GM12878 (cell line): Measurements from ENCODE around the gene NPTN. TPM values are rescaled to one million over a fixed set of nuclear protein-coding genes. Genes with fewer than 3 reads are reported as not detected.

ENCODE experiments used
- ATAC-seq: fragments of 200-7000 bp; cut with Tn5 transposase; 3 replicates; pipeline ENCODE4 v1.9.1; 2020; ENCODE audit warnings: mild to moderate bottlenecking, moderate library complexity
- BruUV-seq: library from RNA; stranded (reverse); fragments of 400-500 nt; replicated peaks from 2 replicates; lab custom pipeline; 2021; lab: Mats Ljungman, UMichigan
- CTCF ChIA-PET: fragments of 300-600 bp; sonication (Branson Sonifier 250); formaldehyde crosslinking; extraction: SDS; loops from one replicate; lab custom pipeline; 2021; ENCODE audit warnings: inconsistent platforms; lab: Yijun Ruan, JAX
- POLR2A ChIA-PET: fragments of 350-600 bp; formaldehyde crosslinking; extraction: SDS; loops from one replicate; lab custom pipeline; 2021; ENCODE audit warnings: inconsistent platforms; lab: Charles Lee
- RAD21 ChIA-PET: fragments of 300-600 bp; sonication (Branson Sonifier 250); formaldehyde crosslinking; loops from one replicate; lab custom pipeline; 2023; ENCODE audit warnings: antibody characterized with exemption; ENCODE audit not compliant: unreplicated experiment; lab: Charles Lee
- SMC1A ChIA-PET: fragments of 300-600 bp; sonication (Branson Sonifier 250); formaldehyde crosslinking; loops from one replicate; lab custom pipeline; 2023; ENCODE audit not compliant: unreplicated experiment, uncharacterized antibody; lab: Charles Lee
- DNase-seq: peaks from one replicate; pipeline ENCODE4 v3.0.0-alpha.2; 2011; ENCODE audit warnings: low read depth, low spot score
- FAIRE-seq: peaks from 3 replicates; lab custom pipeline; 2011; peaks lifted over from hg19 to GRCh38; lab: Jason Lieb, UNC
- H2AFZ ChIP-seq: 2 replicates; pipeline ENCODE4 v1.6.0; 2011; ENCODE audit warnings: low read depth, low read length, control low read depth; ENCODE audit not compliant: control insufficient read depth
- H3K27ac ChIP-seq: 2 replicates; pipeline ENCODE4 v1.5.1; 2011; ENCODE audit warnings: control low read depth; ENCODE audit not compliant: control insufficient read depth, insufficient read depth
- H3K27me3 ChIP-seq, 2 experiments: replicated peaks in 1 of 2; 2 replicates each; pipeline versions ENCODE4 v1.6.0 to v1.6.1; 2011; ENCODE audit warnings: low read length in 1 of 2; ENCODE audit not compliant: control insufficient read depth in 2 of 2, insufficient read depth in 2 of 2
- H3K36me3 ChIP-seq, 2 experiments: 2 replicates each; pipeline ENCODE4 v1.5.1; 2011; ENCODE audit warnings: low read length in 1 of 2; ENCODE audit not compliant: control insufficient read depth in 2 of 2, insufficient read depth in 2 of 2
- H3K4me1 ChIP-seq: 2 replicates; pipeline ENCODE4 v1.6.1; 2011; ENCODE audit warnings: mild to moderate bottlenecking, low read length, moderate library complexity, mixed read lengths; ENCODE audit not compliant: control insufficient read depth, insufficient read depth
- H3K4me2 ChIP-seq: 2 replicates; pipeline ENCODE4 v1.6.0; 2011; ENCODE audit warnings: control low read depth; ENCODE audit not compliant: control insufficient read depth, insufficient read depth
- H3K4me3 ChIP-seq: fragments of 200-600 bp; sonication (generic); 2 replicates; pipeline ENCODE4 v1.5.1; 2016
- H3K79me2 ChIP-seq: 2 replicates; pipeline ENCODE4 v1.6.0; 2011; ENCODE audit warnings: low read length; ENCODE audit not compliant: control insufficient read depth, insufficient read depth
- H3K9ac ChIP-seq: 2 replicates; pipeline ENCODE4 v1.8.0; 2011; ENCODE audit warnings: low read length, control low read depth, mixed read lengths; ENCODE audit not compliant: control insufficient read depth, insufficient read depth
- H3K9me3 ChIP-seq: replicated peaks from 3 replicates; pipeline ENCODE4 v1.5.1; 2011; ENCODE audit warnings: mild to moderate bottlenecking, low read length; ENCODE audit not compliant: control insufficient read depth, insufficient read depth
- H4K20me1 ChIP-seq: 2 replicates; pipeline ENCODE4 v1.6.0; 2011; ENCODE audit not compliant: control insufficient read depth, insufficient read depth
- CBX3 ChIP-seq: fragments of 200-600 bp; sonication (generic); IDR thresholded peaks from 2 replicates; pipeline ENCODE4 v1.6.1; 2016; ENCODE audit warnings: low read depth, borderline replicate concordance
- CHD2 ChIP-seq: IDR thresholded peaks from 2 replicates; pipeline ENCODE4 v1.6.1; 2011; ENCODE audit warnings: low read depth, low read length, improper control_type of control experiment, borderline replicate concordance
- CTCF ChIP-seq, 3 experiments: IDR thresholded peaks in 2 of 3; conservative IDR thresholded peaks in 1 of 3; 2 replicates each; pipeline ENCODE4 v1.5.1; 2011; ENCODE audit warnings: low read depth in 3 of 3, low read length in 3 of 3, mild to moderate bottlenecking in 3 of 3, control low read depth in 2 of 3, moderate library complexity in 2 of 3, inconsistent platforms in 1 of 3, mixed read lengths in 1 of 3; ENCODE audit not compliant: control insufficient read depth in 2 of 3, insufficient read depth in 1 of 3; ENCODE audit errors: extremely low read depth in 1 of 3
- EP300 ChIP-seq, 2 experiments: fragments of 150-350 bp in 1 of 2; IDR thresholded peaks; 2 replicates each; pipeline ENCODE4 v1.6.1; 2011 to 2012; ENCODE audit warnings: low read depth in 2 of 2, low read length in 2 of 2, borderline replicate concordance in 1 of 2, improper control_type of control experiment in 1 of 2, inconsistent platforms in 1 of 2; ENCODE audit not compliant: control insufficient read depth in 1 of 2
- IKZF2 ChIP-seq, 2 experiments: fragments of 450-650 bp; IDR thresholded peaks; 2 replicates each; pipeline ENCODE4 v1.6.1; 2017; ENCODE audit warnings: mild to moderate bottlenecking in 2 of 2, moderate library complexity in 2 of 2
- IRF4 ChIP-seq: IDR thresholded peaks from 2 replicates; pipeline ENCODE4 v1.6.1; 2011; ENCODE audit warnings: low read depth, low read length
- NBN ChIP-seq: fragments of 450-650 bp; IDR thresholded peaks from 2 replicates; pipeline ENCODE4 v1.6.1; 2016
- NR2C1 ChIP-seq: fragments of 450-650 bp; IDR thresholded peaks from 2 replicates; pipeline ENCODE4 v1.6.1; 2017; ENCODE audit warnings: antibody characterized with exemption, mild to moderate bottlenecking, moderate library complexity
- NR2C2 ChIP-seq: IDR thresholded peaks from 2 replicates; pipeline ENCODE4 v1.6.1; 2011; ENCODE audit warnings: borderline replicate concordance, low read depth; ENCODE audit not compliant: control insufficient read depth, insufficient read length
- PAX5 ChIP-seq: IDR thresholded peaks from 2 replicates; pipeline ENCODE4 v1.6.1; 2011; ENCODE audit warnings: low read depth, low read length, borderline replicate concordance
- POU2F2 ChIP-seq: IDR thresholded peaks from 3 replicates; pipeline ENCODE4 v1.6.1; 2011; ENCODE audit warnings: low read depth, mild to moderate bottlenecking, low read length, borderline replicate concordance
- SMAD1 ChIP-seq: fragments of 450-650 bp; IDR thresholded peaks from 2 replicates; pipeline ENCODE4 v1.6.1; 2018; ENCODE audit warnings: mild to moderate bottlenecking, low read depth; ENCODE audit not compliant: partially characterized antibody
- SRF ChIP-seq, 2 experiments: IDR thresholded peaks; 2 replicates each; pipeline ENCODE4 v1.6.1; 2011; ENCODE audit warnings: low read depth in 2 of 2, low read length in 2 of 2, mild to moderate bottlenecking in 1 of 2, moderate library complexity in 1 of 2
- TBL1XR1 ChIP-seq: IDR thresholded peaks from 2 replicates; pipeline ENCODE4 v1.6.1; 2012; ENCODE audit warnings: low read depth, low read length, improper control_type of control experiment
- TCF3 ChIP-seq: IDR thresholded peaks from 2 replicates; pipeline ENCODE4 v1.6.1; 2012; ENCODE audit warnings: low read depth, mild to moderate bottlenecking, low read length, borderline replicate concordance; ENCODE audit not compliant: insufficient read depth
- ZBED1 ChIP-seq: IDR thresholded peaks from 2 replicates; pipeline ENCODE4 v1.6.1; 2016; ENCODE audit warnings: borderline replicate concordance
- ZBTB40 ChIP-seq: fragments of 450-650 bp; IDR thresholded peaks from 2 replicates; pipeline ENCODE4 v1.6.1; 2016; ENCODE audit warnings: mild to moderate bottlenecking, moderate library complexity, borderline replicate concordance
- ZNF622 ChIP-seq: fragments of 450-650 bp; IDR thresholded peaks from 2 replicates; pipeline ENCODE4 v1.6.1; 2017; ENCODE audit warnings: mild to moderate bottlenecking, inconsistent platforms
- WGBS: methylation state at CpG from one replicate; pipeline ENCODE4 v1.1.6; 2016; ENCODE audit warnings: low lambda C conversion rate; ENCODE audit not compliant: insufficient replicate concordance, insufficient coverage; ENCODE audit errors: missing lambda C conversion rate; 5-methylcytosine and 5-hydroxymethylcytosine counted together
- in situ Hi-C: fragments of 300-500 bp; cut with MboI; formaldehyde crosslinking; loops from 9 replicates; pipeline ENCODE4 v1.14.3; 2018; ENCODE audit warnings: mixed read lengths
- intact Hi-C: fragments of 100-400 bp; cut with micrococcal nuclease; formaldehyde crosslinking; loops from one replicate; pipeline ENCODE4 v1.14.2; 2022; ENCODE audit not compliant: unreplicated experiment
- polyA plus RNA-seq, 11 experiments: library from polyadenylated mRNA; depleted of rRNA in 4 of 11; unstranded in 6 of 11; stranded (reverse) in 5 of 11; fragments of >200 nt; fragmentation: Nextera tagmentation in 4 of 11; fragmentation: Illumina TruSeq in 1 of 11; extraction: Ambion mirVana in 4 of 11; extraction: Trizol in 1 of 11; gene quantifications; 1 replicate in 1 of 11; 2 replicates in 10 of 11; pipeline versions ENCODE4 v1.2.1 to v1.2.3, GENCODE V29; 2011 to 2016; ENCODE audit warnings: inconsistent platforms in 2 of 11, missing spikeins in 2 of 11, low read depth in 1 of 11
- total RNA-seq, 4 experiments: library from RNA; depleted of rRNA in 3 of 4; stranded (reverse); fragments of >200 nt in 3 of 4; fragmentation: Illumina TruSeq in 1 of 4; extraction: Trizol in 1 of 4; gene quantifications; 2 replicates each; pipeline versions ENCODE4 v1.2.1 to v1.2.3, GENCODE V29; 2013 to 2021

The NPTN gene
- total and polyA plus RNA-seq, 10 of the 15 experiments (the other 5 are each of a cell fraction or from before 2014, with no cell fraction given) = 17.8 to 79.1 (median 41.7) TPM

GRCh38 chr15:73655724-73656123 lies 22.5 kb upstream of the NPTN start:
- H3K4me2 ChIP-seq = no peak overlapping the region
- no peak overlapping the region for H3K4me3 ChIP-seq
- H2AFZ ChIP-seq = no peak overlapping the region
- H3K9me3 ChIP-seq = no peaks in the 10 kb centered on the region
- no peaks in the 10 kb centered on the region for H4K20me1 ChIP-seq
- TF ChIP-seq ZBTB40 (no peak), CHD2 (no peak), NBN (no peak), IRF4 (no peak), CBX3 (no peak), ZNF622 (no peak), PAX5 (no peak), SRF (IDR thresholded peaks at IDR 0.05; ENCODE audit: low read depth in 2 of 2, low read length in 2 of 2) (no peak), NR2C1 (no peak), ZBED1 (no peak), SMAD1 (no peak), CTCF (IDR thresholded peaks at IDR 0.05 in 2 of 3, conservative IDR thresholded peaks at IDR 0.05 in 1 of 3; ENCODE audit: control insufficient read depth in 2 of 3, extremely low read depth in 1 of 3, insufficient read depth in 1 of 3, low read depth in 3 of 3, low read length in 3 of 3) (no peak), EP300 (IDR thresholded peaks at IDR 0.05; ENCODE audit: borderline replicate concordance in 1 of 2, control insufficient read depth in 1 of 2, low read depth in 2 of 2, low read length in 2 of 2) (no peak), TCF3 (no peak), NR2C2 (no peak), TBL1XR1 (no peak), POU2F2 (no peak), IKZF2 (IDR thresholded peaks at IDR 0.05) (no peak)
- no peak overlapping the region for H3K27ac ChIP-seq
- H3K4me1 ChIP-seq = no peaks in the 10 kb centered on the region
- no peak overlapping the region for H3K9ac ChIP-seq
- no peaks in the 10 kb centered on the region for H3K36me3 ChIP-seq
- POLR2A ChIA-PET = no interaction called here
- no peak for DNase-seq
- ATAC-seq = no peak
- no peak for FAIRE-seq
- BruUV-seq = no TSS peak
- no peaks in the 10 kb centered on the region; a peak in 1 of 4 replicates for H3K27me3 ChIP-seq
- SMC1A ChIA-PET = no interaction called here
- H3K79me2 ChIP-seq = no peaks in the 10 kb centered on the region
- in situ Hi-C loops = no loop called here
- WGBS = 48% methylated on average over 2 of the region's 2 CpGs
- intact Hi-C loops = loop anchor here (10.0 kb wide), 1 partner anchor 231 kb away; no protein-coding TSS in a partner anchor
- RAD21 ChIA-PET = no interaction called here
- CTCF ChIA-PET = no interaction called here
